ENCODE measurements around the gene ELMO3. TPM values are rescaled to one million over a fixed set of nuclear protein-coding genes. Genes with fewer than 3 reads are reported as not detected.

Gene ELMO3
- total and polyA plus RNA-seq, 2 of the 13 experiments (the other 11 are each of a cell fraction or from before 2014, with no cell fraction given), result 2.6 to 4.0 TPM

DNA sequence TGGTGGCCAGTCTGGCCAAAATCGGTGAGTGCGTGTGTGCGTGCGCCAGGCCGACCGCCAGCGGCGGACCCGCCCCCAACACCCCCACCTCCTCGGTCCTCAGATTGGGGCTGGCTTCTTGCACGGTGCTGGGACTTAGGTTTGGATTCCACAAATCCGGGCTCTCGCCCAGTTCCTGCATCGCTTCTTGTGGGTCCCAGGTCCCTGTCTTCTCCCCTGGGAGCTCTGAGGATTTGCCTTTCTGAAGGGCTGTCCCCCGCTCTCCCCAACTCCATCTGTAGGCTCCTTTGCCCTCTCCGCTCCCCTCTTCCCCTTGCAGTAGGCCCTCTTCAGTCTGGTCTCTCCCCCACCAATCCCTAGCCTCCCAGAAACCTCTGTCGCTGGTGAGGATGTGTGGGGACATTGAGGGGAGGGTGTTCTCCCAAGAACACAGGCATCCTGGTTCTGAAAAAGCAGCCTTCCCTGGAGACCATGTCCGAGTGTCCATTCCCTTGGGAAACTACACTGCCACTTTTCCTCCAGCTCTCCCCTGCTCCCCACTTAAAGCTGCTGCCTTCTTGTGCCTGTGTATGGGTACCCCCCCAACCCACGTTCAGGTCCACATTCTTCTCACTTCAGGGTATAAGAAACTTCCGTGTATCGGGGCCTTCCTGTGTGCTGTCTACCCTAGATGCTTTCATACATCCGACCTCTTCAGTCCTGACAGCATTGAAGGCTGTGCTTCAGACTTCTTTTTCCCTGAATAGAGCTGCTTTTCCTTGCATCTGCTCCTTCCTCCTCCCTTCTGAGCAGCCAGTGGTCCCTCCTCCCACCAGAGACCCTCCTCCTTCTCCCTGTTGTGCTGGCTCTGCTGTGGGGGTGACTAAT, 50.5 kb downstream of the ELMO3 start (continued):
- TF ChIP-seq, protein P1, sequence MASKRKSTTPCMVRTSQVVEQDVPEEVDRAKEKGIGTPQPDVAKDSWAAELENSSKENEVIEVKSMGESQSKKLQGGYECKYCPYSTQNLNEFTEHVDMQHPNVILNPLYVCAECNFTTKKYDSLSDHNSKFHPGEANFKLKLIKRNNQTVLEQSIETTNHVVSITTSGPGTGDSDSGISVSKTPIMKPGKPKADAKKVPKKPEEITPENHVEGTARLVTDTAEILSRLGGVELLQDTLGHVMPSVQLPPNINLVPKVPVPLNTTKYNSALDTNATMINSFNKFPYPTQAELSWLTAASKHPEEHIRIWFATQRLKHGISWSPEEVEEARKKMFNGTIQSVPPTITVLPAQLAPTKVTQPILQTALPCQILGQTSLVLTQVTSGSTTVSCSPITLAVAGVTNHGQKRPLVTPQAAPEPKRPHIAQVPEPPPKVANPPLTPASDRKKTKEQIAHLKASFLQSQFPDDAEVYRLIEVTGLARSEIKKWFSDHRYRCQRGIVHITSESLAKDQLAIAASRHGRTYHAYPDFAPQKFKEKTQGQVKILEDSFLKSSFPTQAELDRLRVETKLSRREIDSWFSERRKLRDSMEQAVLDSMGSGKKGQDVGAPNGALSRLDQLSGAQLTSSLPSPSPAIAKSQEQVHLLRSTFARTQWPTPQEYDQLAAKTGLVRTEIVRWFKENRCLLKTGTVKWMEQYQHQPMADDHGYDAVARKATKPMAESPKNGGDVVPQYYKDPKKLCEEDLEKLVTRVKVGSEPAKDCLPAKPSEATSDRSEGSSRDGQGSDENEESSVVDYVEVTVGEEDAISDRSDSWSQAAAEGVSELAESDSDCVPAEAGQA (IDR thresholded peaks at IDR 0.05; ENCODE audit: low read depth), result no peak
- TF ChIP-seq, protein P1 (CRISPR knock-in tag; IDR thresholded peaks at IDR 0.05; ENCODE audit: borderline replicate concordance), result no peak
- TF ChIP-seq ZNF446 (CRISPR knock-in tag; IDR thresholded peaks at IDR 0.05), result no peak
- TF ChIP-seq, protein P2, sequence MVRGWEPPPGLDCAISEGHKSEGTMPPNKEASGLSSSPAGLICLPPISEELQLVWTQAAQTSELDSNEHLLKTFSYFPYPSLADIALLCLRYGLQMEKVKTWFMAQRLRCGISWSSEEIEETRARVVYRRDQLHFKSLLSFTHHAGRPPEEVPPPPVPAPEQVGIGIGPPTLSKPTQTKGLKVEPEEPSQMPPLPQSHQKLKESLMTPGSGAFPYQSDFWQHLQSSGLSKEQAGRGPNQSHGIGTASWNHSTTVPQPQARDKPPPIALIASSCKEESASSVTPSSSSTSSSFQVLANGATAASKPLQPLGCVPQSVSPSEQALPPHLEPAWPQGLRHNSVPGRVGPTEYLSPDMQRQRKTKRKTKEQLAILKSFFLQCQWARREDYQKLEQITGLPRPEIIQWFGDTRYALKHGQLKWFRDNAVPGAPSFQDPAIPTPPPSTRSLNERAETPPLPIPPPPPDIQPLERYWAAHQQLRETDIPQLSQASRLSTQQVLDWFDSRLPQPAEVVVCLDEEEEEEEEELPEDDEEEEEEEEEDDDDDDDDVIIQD (CRISPR knock-in tag; IDR thresholded peaks at IDR 0.05; ENCODE audit: low read depth), result no peak
- TF ChIP-seq, protein P3, sequence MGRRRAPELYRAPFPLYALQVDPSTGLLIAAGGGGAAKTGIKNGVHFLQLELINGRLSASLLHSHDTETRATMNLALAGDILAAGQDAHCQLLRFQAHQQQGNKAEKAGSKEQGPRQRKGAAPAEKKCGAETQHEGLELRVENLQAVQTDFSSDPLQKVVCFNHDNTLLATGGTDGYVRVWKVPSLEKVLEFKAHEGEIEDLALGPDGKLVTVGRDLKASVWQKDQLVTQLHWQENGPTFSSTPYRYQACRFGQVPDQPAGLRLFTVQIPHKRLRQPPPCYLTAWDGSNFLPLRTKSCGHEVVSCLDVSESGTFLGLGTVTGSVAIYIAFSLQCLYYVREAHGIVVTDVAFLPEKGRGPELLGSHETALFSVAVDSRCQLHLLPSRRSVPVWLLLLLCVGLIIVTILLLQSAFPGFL (CRISPR knock-in tag; IDR thresholded peaks at IDR 0.05), result no peak
- TF ChIP-seq, protein P4, sequence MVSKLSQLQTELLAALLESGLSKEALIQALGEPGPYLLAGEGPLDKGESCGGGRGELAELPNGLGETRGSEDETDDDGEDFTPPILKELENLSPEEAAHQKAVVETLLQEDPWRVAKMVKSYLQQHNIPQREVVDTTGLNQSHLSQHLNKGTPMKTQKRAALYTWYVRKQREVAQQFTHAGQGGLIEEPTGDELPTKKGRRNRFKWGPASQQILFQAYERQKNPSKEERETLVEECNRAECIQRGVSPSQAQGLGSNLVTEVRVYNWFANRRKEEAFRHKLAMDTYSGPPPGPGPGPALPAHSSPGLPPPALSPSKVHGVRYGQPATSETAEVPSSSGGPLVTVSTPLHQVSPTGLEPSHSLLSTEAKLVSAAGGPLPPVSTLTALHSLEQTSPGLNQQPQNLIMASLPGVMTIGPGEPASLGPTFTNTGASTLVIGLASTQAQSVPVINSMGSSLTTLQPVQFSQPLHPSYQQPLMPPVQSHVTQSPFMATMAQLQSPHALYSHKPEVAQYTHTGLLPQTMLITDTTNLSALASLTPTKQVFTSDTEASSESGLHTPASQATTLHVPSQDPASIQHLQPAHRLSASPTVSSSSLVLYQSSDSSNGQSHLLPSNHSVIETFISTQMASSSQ (IDR thresholded peaks at IDR 0.05; ENCODE audit: low read depth), result no peak
- TF ChIP-seq, protein P4 (CRISPR knock-in tag; IDR thresholded peaks at IDR 0.05; ENCODE audit: borderline replicate concordance), result no peak
- no peak for TF ChIP-seq ZSCAN30 (CRISPR knock-in tag; IDR thresholded peaks at IDR 0.05)
- TF ChIP-seq GTF2F1 (IDR thresholded peaks at IDR 0.05; ENCODE audit: low read length), result no peak
- TF ChIP-seq, protein P5, sequence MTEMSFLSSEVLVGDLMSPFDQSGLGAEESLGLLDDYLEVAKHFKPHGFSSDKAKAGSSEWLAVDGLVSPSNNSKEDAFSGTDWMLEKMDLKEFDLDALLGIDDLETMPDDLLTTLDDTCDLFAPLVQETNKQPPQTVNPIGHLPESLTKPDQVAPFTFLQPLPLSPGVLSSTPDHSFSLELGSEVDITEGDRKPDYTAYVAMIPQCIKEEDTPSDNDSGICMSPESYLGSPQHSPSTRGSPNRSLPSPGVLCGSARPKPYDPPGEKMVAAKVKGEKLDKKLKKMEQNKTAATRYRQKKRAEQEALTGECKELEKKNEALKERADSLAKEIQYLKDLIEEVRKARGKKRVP (CRISPR knock-in tag; IDR thresholded peaks at IDR 0.05), result no peak
- TF ChIP-seq DR1 (CRISPR knock-in tag; IDR thresholded peaks at IDR 0.05), result no peak
- TF ChIP-seq, protein P6, sequence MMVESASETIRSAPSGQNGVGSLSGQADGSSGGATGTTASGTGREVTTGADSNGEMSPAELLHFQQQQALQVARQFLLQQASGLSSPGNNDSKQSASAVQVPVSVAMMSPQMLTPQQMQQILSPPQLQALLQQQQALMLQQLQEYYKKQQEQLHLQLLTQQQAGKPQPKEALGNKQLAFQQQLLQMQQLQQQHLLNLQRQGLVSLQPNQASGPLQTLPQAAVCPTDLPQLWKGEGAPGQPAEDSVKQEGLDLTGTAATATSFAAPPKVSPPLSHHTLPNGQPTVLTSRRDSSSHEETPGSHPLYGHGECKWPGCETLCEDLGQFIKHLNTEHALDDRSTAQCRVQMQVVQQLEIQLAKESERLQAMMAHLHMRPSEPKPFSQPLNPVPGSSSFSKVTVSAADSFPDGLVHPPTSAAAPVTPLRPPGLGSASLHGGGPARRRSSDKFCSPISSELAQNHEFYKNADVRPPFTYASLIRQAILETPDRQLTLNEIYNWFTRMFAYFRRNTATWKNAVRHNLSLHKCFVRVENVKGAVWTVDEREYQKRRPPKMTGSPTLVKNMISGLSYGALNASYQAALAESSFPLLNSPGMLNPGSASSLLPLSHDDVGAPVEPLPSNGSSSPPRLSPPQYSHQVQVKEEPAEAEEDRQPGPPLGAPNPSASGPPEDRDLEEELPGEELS (CRISPR knock-in tag; IDR thresholded peaks at IDR 0.05), result no peak

Measured in HepG2 (cell line).